GM12878 (cell line): ENCODE measurements around the gene UBR2.
"Not testable (repeated sequence)": the region's sequence is repeated elsewhere in the genome, so short reads cannot be mapped to it uniquely, and the experiment has no call there.

Experiments
- CEBPB ChIP-seq, 2 experiments: fragments of 150-350 bp in 1 of 2; IDR thresholded peaks; 2 replicates each; pipeline ENCODE4 v1.6.1; 2012 to 2014; ENCODE audit warnings: low read depth in 2 of 2, low read length in 2 of 2, borderline replicate concordance in 1 of 2, inconsistent platforms in 1 of 2
- CHD2 ChIP-seq: IDR thresholded peaks from 2 replicates; pipeline ENCODE4 v1.6.1; 2011; ENCODE audit warnings: low read depth, low read length, improper control_type of control experiment, borderline replicate concordance
- CTCF ChIP-seq, 3 experiments: IDR thresholded peaks in 2 of 3; conservative IDR thresholded peaks in 1 of 3; 2 replicates each; pipeline ENCODE4 v1.5.1; 2011; ENCODE audit warnings: low read depth in 3 of 3, low read length in 3 of 3, mild to moderate bottlenecking in 3 of 3, control low read depth in 2 of 3, moderate library complexity in 2 of 3, inconsistent platforms in 1 of 3, mixed read lengths in 1 of 3; ENCODE audit not compliant: control insufficient read depth in 2 of 3, insufficient read depth in 1 of 3; ENCODE audit errors: extremely low read depth in 1 of 3
- ELK1 ChIP-seq: IDR thresholded peaks from 2 replicates; pipeline ENCODE4 v1.6.1; 2012; ENCODE audit warnings: low read depth, low read length, improper control_type of control experiment
- EP300 ChIP-seq, 2 experiments: fragments of 150-350 bp in 1 of 2; IDR thresholded peaks; 2 replicates each; pipeline ENCODE4 v1.6.1; 2011 to 2012; ENCODE audit warnings: low read depth in 2 of 2, low read length in 2 of 2, borderline replicate concordance in 1 of 2, improper control_type of control experiment in 1 of 2, inconsistent platforms in 1 of 2; ENCODE audit not compliant: control insufficient read depth in 1 of 2
- ETV6 ChIP-seq, 2 experiments: fragments of 450-650 bp in 1 of 2; IDR thresholded peaks in 1 of 2; conservative IDR thresholded peaks in 1 of 2; 2 replicates each; pipeline ENCODE4 v1.6.1; 2014; ENCODE audit warnings: antibody characterized with exemption in 1 of 2, borderline replicate concordance in 1 of 2, low read depth in 1 of 2, mild to moderate bottlenecking in 1 of 2, moderate library complexity in 1 of 2
- NFIC ChIP-seq: IDR thresholded peaks from 2 replicates; pipeline ENCODE4 v1.6.1; 2012; ENCODE audit warnings: low read depth, mild to moderate bottlenecking, inconsistent platforms, low read length, moderate library complexity
- NR2C1 ChIP-seq: fragments of 450-650 bp; IDR thresholded peaks from 2 replicates; pipeline ENCODE4 v1.6.1; 2017; ENCODE audit warnings: antibody characterized with exemption, mild to moderate bottlenecking, moderate library complexity
- POLR2A ChIP-seq: IDR thresholded peaks from 2 replicates; pipeline ENCODE4 v1.6.1; 2011; ENCODE audit warnings: low read depth, mild to moderate bottlenecking, low read length
- POLR2AphosphoS5 ChIP-seq: IDR thresholded peaks from 2 replicates; pipeline ENCODE4 v1.6.1; 2011; ENCODE audit warnings: mild to moderate bottlenecking, low read length, inconsistent platforms
- ZNF274 ChIP-seq: IDR thresholded peaks from one replicate; pipeline ENCODE4 v1.8.0; 2011; ENCODE audit not compliant: insufficient read length, insufficient read depth
- ZNF384 ChIP-seq: IDR thresholded peaks from 2 replicates; pipeline ENCODE4 v1.6.1; 2012; ENCODE audit warnings: low read depth, mild to moderate bottlenecking, low read length, improper control_type of control experiment, borderline replicate concordance

- TF ChIP-seq NFIC; ZNF274; POLR2A; EP300 (IDR thresholded peaks at IDR 0.05; ENCODE audit: borderline replicate concordance in 1 of 2, control insufficient read depth in 1 of 2, low read depth in 2 of 2, low read length in 2 of 2); ETV6 (conservative IDR thresholded peaks at IDR 0.05 in 1 of 2, IDR thresholded peaks at IDR 0.05 in 1 of 2; ENCODE audit: borderline replicate concordance in 1 of 2, low read depth in 1 of 2); POLR2AphosphoS5; ELK1; CHD2; CTCF (IDR thresholded peaks at IDR 0.05 in 2 of 3, conservative IDR thresholded peaks at IDR 0.05 in 1 of 3; ENCODE audit: control insufficient read depth in 2 of 3, extremely low read depth in 1 of 3, insufficient read depth in 1 of 3, low read depth in 3 of 3, low read length in 3 of 3); CEBPB (IDR thresholded peaks at IDR 0.05; ENCODE audit: borderline replicate concordance in 1 of 2, low read depth in 2 of 2, low read length in 2 of 2); NR2C1; ZNF384: not testable (repeated sequence)
These were observed 40.9 kb downstream of the UBR2 start for GRCh38 chr6:42604699-42605098.
